Adrenal gland (tissue), 5 donors: ENCODE measurements around the gene POLR2H.

Experiments used
- POLR2A ChIP-seq, 2 donors: fragments of 450-650 bp; IDR thresholded peaks; one replicate each; pipeline ENCODE4 v1.6.1; 2017; ENCODE audit warnings: antibody characterized with exemption in 2 of 2, mild to moderate bottlenecking in 2 of 2, moderate library complexity in 1 of 2
- TF ChIP-seq, protein P1 (sequence below), 6 experiments: fragments of 450-650 bp in 4 of 6; fragments of 200-600 bp in 2 of 6; sonication (generic) in 1 of 6; IDR thresholded peaks; 1 replicate in 5 of 6; 2 replicates in 1 of 6; pipeline versions ENCODE4 v1.5.1 to v1.8.0; 2016 to 2021; ENCODE audit warnings: antibody characterized with exemption in 6 of 6, mild to moderate bottlenecking in 2 of 6, moderate library complexity in 1 of 6
- donor health status: DM: no; HTN: no; CAD: no.

DNA sequence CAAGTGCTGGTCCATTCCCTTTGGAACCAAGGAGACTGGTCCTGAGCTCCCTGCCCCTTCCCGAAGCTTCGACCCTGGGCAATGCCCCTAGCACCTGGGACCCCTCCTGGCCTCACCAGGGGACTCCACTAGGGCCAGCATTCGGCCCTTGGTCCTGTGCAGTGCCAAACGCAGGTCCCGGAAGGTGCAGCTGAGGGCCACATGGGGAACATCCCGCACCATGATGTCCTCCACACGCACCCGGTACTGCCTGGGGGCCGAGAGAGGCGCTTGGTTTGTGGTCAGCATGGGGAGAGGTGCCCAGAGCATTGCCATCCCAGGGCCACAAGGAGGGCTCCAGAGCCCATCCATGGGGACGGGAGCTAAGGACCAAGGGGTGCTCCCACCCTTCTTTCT, 8.0 kb upstream of the POLR2H start:
- TF ChIP-seq, protein P1, sequence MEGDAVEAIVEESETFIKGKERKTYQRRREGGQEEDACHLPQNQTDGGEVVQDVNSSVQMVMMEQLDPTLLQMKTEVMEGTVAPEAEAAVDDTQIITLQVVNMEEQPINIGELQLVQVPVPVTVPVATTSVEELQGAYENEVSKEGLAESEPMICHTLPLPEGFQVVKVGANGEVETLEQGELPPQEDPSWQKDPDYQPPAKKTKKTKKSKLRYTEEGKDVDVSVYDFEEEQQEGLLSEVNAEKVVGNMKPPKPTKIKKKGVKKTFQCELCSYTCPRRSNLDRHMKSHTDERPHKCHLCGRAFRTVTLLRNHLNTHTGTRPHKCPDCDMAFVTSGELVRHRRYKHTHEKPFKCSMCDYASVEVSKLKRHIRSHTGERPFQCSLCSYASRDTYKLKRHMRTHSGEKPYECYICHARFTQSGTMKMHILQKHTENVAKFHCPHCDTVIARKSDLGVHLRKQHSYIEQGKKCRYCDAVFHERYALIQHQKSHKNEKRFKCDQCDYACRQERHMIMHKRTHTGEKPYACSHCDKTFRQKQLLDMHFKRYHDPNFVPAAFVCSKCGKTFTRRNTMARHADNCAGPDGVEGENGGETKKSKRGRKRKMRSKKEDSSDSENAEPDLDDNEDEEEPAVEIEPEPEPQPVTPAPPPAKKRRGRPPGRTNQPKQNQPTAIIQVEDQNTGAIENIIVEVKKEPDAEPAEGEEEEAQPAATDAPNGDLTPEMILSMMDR (IDR thresholded peaks at IDR 0.05) = no peak
- TF ChIP-seq POLR2A (IDR thresholded peaks at IDR 0.05) = no peak
